GM12875 (cell line): ENCODE measurements around the gene PPM1E.

Experiments used
- H3K4me3 ChIP-seq: one replicate; pipeline ENCODE4 v1.5.1; 2011; ENCODE audit warnings: low read depth, low read length, control low read depth
- CTCF ChIP-seq: IDR thresholded peaks from 2 replicates; pipeline ENCODE4 v1.5.1; 2011; ENCODE audit warnings: low read depth, mild to moderate bottlenecking, control low read depth, inconsistent platforms, low read length, moderate library complexity, borderline replicate concordance; ENCODE audit not compliant: insufficient read depth

PPM1E gene

GRCh38 chr17:58917228-58917627, 161.6 kb downstream of the PPM1E start:
- no peak overlapping the region for H3K4me3 ChIP-seq
- no peak for TF ChIP-seq CTCF

GRCh38 chr17:58918072-58918471, 162.4 kb downstream of the PPM1E start:
- no peak overlapping the region for H3K4me3 ChIP-seq
- no peak for TF ChIP-seq CTCF

GRCh38 chr17:58918884-58919283, 163.2 kb downstream of the PPM1E start:
- no peak for TF ChIP-seq CTCF
- H3K4me3 ChIP-seq: no peak overlapping the region

- no peak overlapping the region for H3K4me3 ChIP-seq
- no peak for TF ChIP-seq CTCF
Observed at GRCh38 chr17:58920773-58921172, 165.1 kb downstream of the PPM1E start.

GRCh38 chr17:58932956-58933355, 177.3 kb downstream of the PPM1E start:
- H3K4me3 ChIP-seq: no peak overlapping the region
- TF ChIP-seq CTCF: no peak

GRCh38 chr17:58936295-58936694, 180.6 kb downstream of the PPM1E start:
- no peak for TF ChIP-seq CTCF
- H3K4me3 ChIP-seq: no peak overlapping the region

GRCh38 chr17:58944166-58944565, 188.5 kb downstream of the PPM1E start:
- H3K4me3 ChIP-seq: no peak overlapping the region
- TF ChIP-seq CTCF: no peak
